AG10803 (cell line): ENCODE results near the gene ERN1.
"Not testable (repeated sequence)": the region's sequence is repeated elsewhere in the genome, so short reads cannot be mapped to it uniquely, and the experiment has no call there.

Experiments used
- DNase-seq: peaks from one replicate; pipeline ENCODE4 v3.0.0; 2010; ENCODE audit warnings: low read depth
- H3K4me3 ChIP-seq: 2 replicates; pipeline ENCODE4 v1.5.1; 2011; ENCODE audit warnings: mild to moderate bottlenecking, low read length, control low read depth
- TF ChIP-seq, protein P1 (sequence below): conservative IDR thresholded peaks from 2 replicates; pipeline ENCODE4 v1.5.1; 2011; ENCODE audit warnings: mild to moderate bottlenecking, low read length, control low read depth, inconsistent platforms

Gene ERN1

DNA sequence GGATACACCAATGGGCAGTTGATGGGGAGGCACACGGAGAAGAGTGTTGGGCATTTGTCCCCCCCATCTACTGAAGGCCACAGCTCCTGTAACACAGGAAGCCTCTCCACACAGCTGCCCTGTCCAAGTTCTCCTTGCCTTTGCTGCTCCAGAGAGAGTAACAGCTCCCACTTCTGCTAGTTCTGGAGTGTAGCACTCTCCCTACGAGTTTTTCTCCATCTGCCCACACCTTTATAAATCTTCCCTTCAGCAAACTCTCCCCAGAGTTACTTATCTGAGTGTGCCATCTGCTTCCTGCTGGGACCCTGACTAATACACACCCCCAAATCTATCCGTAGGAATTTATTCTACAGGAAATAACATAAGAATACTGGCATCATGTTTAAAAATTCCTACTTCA lies 42.6 kb upstream of the ERN1 start:
- DNase-seq, result no peak
- H3K4me3 ChIP-seq, result no peak overlapping the region
- TF ChIP-seq, protein P1, sequence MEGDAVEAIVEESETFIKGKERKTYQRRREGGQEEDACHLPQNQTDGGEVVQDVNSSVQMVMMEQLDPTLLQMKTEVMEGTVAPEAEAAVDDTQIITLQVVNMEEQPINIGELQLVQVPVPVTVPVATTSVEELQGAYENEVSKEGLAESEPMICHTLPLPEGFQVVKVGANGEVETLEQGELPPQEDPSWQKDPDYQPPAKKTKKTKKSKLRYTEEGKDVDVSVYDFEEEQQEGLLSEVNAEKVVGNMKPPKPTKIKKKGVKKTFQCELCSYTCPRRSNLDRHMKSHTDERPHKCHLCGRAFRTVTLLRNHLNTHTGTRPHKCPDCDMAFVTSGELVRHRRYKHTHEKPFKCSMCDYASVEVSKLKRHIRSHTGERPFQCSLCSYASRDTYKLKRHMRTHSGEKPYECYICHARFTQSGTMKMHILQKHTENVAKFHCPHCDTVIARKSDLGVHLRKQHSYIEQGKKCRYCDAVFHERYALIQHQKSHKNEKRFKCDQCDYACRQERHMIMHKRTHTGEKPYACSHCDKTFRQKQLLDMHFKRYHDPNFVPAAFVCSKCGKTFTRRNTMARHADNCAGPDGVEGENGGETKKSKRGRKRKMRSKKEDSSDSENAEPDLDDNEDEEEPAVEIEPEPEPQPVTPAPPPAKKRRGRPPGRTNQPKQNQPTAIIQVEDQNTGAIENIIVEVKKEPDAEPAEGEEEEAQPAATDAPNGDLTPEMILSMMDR, result no peak

DNA sequence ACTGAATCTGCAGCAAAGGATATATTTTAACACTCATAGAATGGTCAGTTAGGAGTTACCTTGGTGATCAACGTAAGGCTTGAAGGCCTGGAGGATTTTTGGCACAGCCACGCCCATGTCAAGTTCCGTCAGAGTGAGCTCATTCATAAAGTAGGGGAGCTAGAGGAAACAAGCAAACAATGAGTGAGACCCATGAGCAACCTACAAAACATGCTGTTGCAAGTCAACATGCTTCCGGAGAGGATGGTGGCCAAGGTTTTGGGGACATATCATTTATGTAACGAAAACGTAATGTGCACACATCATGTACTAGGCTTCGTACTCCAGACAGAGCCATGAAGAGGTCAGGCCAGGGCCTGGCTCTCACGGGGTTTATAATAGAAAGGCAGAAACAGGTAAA lies 41.1 kb upstream of the ERN1 start:
- DNase-seq, result no peak
- no peak overlapping the region for H3K4me3 ChIP-seq
- TF ChIP-seq, protein P1, result no peak

DNA sequence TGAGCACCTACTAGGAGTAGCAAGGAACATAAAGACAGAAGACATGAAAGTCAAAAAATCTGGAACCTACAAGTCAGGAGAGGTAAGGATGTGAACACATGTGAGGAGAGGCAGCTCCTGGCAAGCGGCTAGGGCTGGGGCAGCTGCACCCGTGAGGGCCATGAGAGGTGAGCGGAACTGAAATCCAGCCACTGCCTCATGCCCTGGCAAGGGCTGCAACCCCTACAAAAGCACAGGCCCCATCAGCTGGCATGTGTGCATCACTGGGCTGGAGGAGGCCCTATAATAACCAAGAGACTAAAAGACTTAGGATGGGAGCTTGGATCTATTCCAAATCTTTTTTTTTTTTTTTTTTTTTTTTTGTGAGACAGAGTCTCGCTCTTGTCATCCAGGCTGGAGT lies 40.3 kb upstream of the ERN1 start:
- H3K4me3 ChIP-seq, result no peak overlapping the region
- TF ChIP-seq, protein P1, result no peak
- DNase-seq, result no peak

DNA sequence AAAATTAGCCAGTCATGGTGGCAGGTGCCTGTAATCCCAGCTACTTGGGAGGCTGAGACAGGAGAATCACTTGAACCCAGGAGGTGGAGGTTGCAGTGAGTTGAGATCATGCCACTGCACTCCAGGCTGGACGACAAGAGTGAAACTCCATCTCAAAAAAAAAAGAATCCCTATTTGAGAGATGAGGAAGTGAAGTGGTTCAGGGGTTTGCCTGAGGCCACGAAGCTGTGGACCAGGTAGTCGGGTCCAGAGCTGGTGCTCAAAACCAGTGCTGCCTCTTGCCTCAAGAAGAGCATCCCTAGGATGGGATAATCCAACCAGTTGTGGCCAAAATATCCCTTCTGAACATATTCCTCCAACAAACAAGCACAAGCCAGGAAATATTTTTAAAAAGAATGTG lies 37.7 kb upstream of the ERN1 start:
- DNase-seq, H3K4me3 ChIP-seq: not testable (repeated sequence)

DNA sequence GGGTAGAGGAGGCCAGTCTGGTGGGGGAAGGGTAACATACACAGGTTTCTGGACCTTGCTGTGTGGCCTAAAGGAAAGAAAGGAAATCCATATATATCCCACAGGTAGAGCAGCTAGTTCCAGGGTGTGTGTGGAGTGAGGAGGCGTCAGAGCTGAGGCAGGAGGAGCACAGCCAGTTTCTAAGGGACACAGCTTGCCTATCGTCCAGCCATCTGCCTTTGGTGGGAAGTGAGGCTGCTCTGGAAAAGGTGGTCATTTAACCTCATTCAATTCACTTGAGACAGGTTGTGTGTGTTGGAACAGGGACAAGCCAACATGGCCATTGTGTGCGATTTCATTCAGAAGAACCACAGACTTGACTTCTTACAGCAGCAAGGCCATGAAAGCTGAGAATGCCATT lies 36.9 kb upstream of the ERN1 start:
- TF ChIP-seq, protein P1, result no peak
- no peak for DNase-seq

DNA sequence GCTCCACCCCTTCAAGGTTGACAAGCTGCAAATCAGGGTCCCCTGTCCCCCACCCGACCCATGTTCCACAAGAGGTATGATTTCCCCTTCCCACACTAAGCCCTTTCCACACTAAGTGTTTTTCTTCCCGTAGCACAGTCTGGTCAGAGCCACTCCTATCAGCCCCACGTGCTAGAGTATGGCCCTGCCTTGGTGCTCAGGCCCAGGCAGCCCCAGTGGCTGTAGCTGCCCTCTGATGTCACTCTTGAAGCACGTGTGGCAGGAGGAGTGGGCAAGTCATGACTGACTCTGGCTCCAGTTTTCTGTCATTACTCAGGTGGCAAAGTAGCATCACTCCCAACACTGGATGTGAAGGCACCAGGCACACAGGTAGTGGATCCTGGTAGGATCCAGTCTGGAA lies 35.4 kb upstream of the ERN1 start:
- no peak for DNase-seq
- H3K4me3 ChIP-seq, result no peak overlapping the region
- TF ChIP-seq, protein P1, result no peak

More for the DNA sequence above, 36.9 kb upstream of the ERN1 start:
- no peak overlapping the region for H3K4me3 ChIP-seq

DNA sequence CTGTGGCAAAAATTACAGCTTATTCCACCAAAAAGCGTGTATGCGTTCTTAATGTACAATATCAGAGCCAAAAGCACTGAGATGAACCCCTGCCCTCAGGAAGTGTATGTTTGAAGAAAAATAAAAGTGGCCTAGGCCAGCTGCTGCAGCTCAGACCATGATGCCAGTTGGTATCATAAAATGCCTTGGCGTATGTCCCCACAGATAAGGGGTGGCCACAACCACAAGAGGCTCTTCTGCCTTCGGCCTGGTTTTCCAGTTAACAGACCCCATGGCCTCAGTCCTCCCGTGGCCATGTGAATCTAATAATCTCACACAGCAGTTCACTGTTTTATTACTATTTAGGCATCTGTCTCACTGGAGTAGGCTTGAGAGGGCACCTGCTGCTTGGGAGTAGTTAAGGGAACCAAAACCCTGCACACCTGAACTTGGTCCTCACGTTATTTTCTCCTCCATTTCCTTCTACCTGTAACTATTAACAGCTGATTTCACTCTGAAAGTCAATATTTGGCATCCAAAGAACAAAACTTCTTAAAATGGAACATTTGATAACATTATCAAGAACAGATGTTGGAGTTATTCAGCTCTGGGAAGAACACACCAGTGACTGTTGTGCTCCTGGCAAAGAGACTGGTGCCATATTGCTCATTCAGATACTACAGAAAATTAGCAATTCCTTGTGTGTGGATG lies 34.8 kb upstream of the ERN1 start:
- TF ChIP-seq, protein P1, result no peak
- H3K4me3 ChIP-seq, result no peak overlapping the region
- DNase-seq, result no peak
